HepG2 (cell line): ENCODE results near the gene MMRN1. TPM values are rescaled to one million over a fixed set of nuclear protein-coding genes. Genes with fewer than 3 reads are reported as not detected.

Experiments
- ATAC-seq: fragments of 200-7000 bp; cut with Tn5 transposase; 3 replicates; pipeline ENCODE4 v1.9.1; 2020; ENCODE audit warnings: mild to moderate bottlenecking, moderate library complexity
- BruUV-seq: library from RNA; stranded (reverse); fragments of 400-500 nt; replicated peaks from 2 replicates; lab custom pipeline; 2021; lab: Mats Ljungman, UMichigan
- CTCF ChIA-PET: fragments of 300-600 bp; formaldehyde crosslinking; extraction: SDS; loops from one replicate; lab custom pipeline; 2021; ENCODE audit warnings: low total read pairs, inconsistent platforms, low intra/inter-chr PET ratio; lab: Yijun Ruan, JAX
- POLR2A ChIA-PET: fragments of 350-600 bp; sonication (Branson Sonifier 250); formaldehyde crosslinking; loops from one replicate; lab custom pipeline; 2020; ENCODE audit warnings: antibody characterized with exemption, inconsistent platforms; lab: Yijun Ruan, JAX
- DNase-seq: peaks from one replicate; pipeline ENCODE4 v3.0.0-alpha.2; 2015; ENCODE audit warnings: low spot score
- FAIRE-seq: peaks from 3 replicates; lab custom pipeline; 2011; peaks lifted over from hg19 to GRCh38; lab: Jason Lieb, UNC
- H2AFZ ChIP-seq: one replicate; pipeline ENCODE4 v1.6.1; 2011; ENCODE audit warnings: low read length, inconsistent platforms
- H3K27ac ChIP-seq: fragments of 300-600 bp; 3 replicates; pipeline ENCODE4 v1.8.0; 2011; ENCODE audit warnings: mixed run types, mild to moderate bottlenecking, mixed read lengths, low read length, inconsistent platforms; ENCODE audit not compliant: insufficient read depth; ENCODE audit errors: extremely low read length
- H3K27me3 ChIP-seq, 2 experiments: fragments of 200-600 bp in 1 of 2; 2 replicates in 1 of 2; 3 replicates in 1 of 2; pipeline versions ENCODE4 v1.6.0 to v1.8.0; 2011; ENCODE audit warnings: low read length in 2 of 2, mild to moderate bottlenecking in 2 of 2, moderate library complexity in 2 of 2, inconsistent platforms in 1 of 2; ENCODE audit not compliant: insufficient read depth in 2 of 2, control insufficient read depth in 1 of 2
- H3K36me3 ChIP-seq, 2 experiments: fragments of 200-600 bp in 1 of 2; replicated peaks in 1 of 2; 2 replicates in 1 of 2; 3 replicates in 1 of 2; pipeline versions ENCODE4 v1.5.1 to v1.8.0; 2011; ENCODE audit warnings: low read length in 2 of 2, inconsistent platforms in 1 of 2; ENCODE audit not compliant: insufficient read depth in 2 of 2, control insufficient read depth in 1 of 2
- H3K4me1 ChIP-seq: 2 replicates; pipeline ENCODE4 v1.5.1; 2012; ENCODE audit warnings: low read length, inconsistent platforms; ENCODE audit not compliant: insufficient read depth
- H3K4me2 ChIP-seq: 2 replicates; pipeline ENCODE4 v1.6.0; 2011; ENCODE audit warnings: low read depth, low read length, inconsistent platforms
- H3K4me3 ChIP-seq, 3 experiments: fragments of 200-600 bp in 1 of 3; sonication (generic), shearing (Covaris generic) in 1 of 3; replicated peaks in 1 of 3; 2 replicates each; pipeline ENCODE4 v1.5.1; 2011 to 2016; ENCODE audit warnings: low read length in 3 of 3, inconsistent platforms in 2 of 3, low read depth in 2 of 3, mild to moderate bottlenecking in 2 of 3, control low read depth in 1 of 3, mixed read lengths in 1 of 3; ENCODE audit not compliant: insufficient read depth in 1 of 3
- H3K79me2 ChIP-seq: one replicate; pipeline ENCODE4 v1.6.1; 2011; ENCODE audit warnings: low read length, inconsistent platforms; ENCODE audit not compliant: insufficient read depth
- H3K9ac ChIP-seq: 2 replicates; pipeline ENCODE4 v1.6.0; 2011; ENCODE audit warnings: mild to moderate bottlenecking, low read depth, low read length, inconsistent platforms; ENCODE audit not compliant: insufficient read depth
- H3K9me3 ChIP-seq: 2 replicates; pipeline ENCODE4 v1.5.1; 2012; ENCODE audit warnings: mild to moderate bottlenecking, low read length
- H4K20me1 ChIP-seq: 2 replicates; pipeline ENCODE4 v1.6.0; 2011; ENCODE audit warnings: inconsistent platforms, mild to moderate bottlenecking, low read length, moderate library complexity; ENCODE audit not compliant: insufficient read depth
- CEBPB ChIP-seq: IDR thresholded peaks from 2 replicates; pipeline ENCODE4 v1.6.1; 2011; ENCODE audit warnings: low read depth, low read length, improper control_type of control experiment, borderline replicate concordance
- EED ChIP-seq: sonication (generic); formaldehyde crosslinking; IDR thresholded peaks from 2 replicates; pipeline ENCODE4 v1.5.0; 2020; ENCODE audit warnings: mild to moderate bottlenecking, missing genetic modification reagents
- FOXO1 ChIP-seq: sonication (generic); formaldehyde crosslinking; IDR thresholded peaks from 2 replicates; pipeline ENCODE4 v1.4.0; 2020; ENCODE audit warnings: missing genetic modification reagents
- HDAC6 ChIP-seq: fragments of 200-600 bp; sonication (generic); IDR thresholded peaks from 2 replicates; pipeline ENCODE4 v1.7.0; 2017; ENCODE audit warnings: mild to moderate bottlenecking, antibody characterized with exemption, low read length, low read depth
- MTA1 ChIP-seq: sonication (generic); formaldehyde crosslinking; IDR thresholded peaks from 2 replicates; pipeline ENCODE4 v1.4.0; 2020; ENCODE audit warnings: missing genetic modification reagents, mild to moderate bottlenecking, borderline replicate concordance
- NR2C2 ChIP-seq: sonication (generic); formaldehyde crosslinking; IDR thresholded peaks from 2 replicates; pipeline ENCODE4 v1.4.0; 2020; ENCODE audit warnings: missing genetic modification reagents, mild to moderate bottlenecking, moderate library complexity, borderline replicate concordance
- PITX1 ChIP-seq: sonication (generic); formaldehyde crosslinking; IDR thresholded peaks from 2 replicates; pipeline ENCODE4 v1.5.1; 2020; ENCODE audit warnings: mild to moderate bottlenecking, missing genetic modification reagents
- SMYD3 ChIP-seq: sonication (generic); formaldehyde crosslinking; IDR thresholded peaks from 2 replicates; pipeline ENCODE4 v1.8.1; 2023; ENCODE audit warnings: mild to moderate bottlenecking, missing genetic modification reagents
- TFDP2 ChIP-seq: sonication (generic); formaldehyde crosslinking; IDR thresholded peaks from 2 replicates; pipeline ENCODE4 v1.4.0; 2020; ENCODE audit warnings: missing genetic modification reagents
- ZNF326 ChIP-seq: sonication (generic); formaldehyde crosslinking; IDR thresholded peaks from 2 replicates; pipeline ENCODE4 v1.4.0; 2020; ENCODE audit warnings: missing genetic modification reagents, borderline replicate concordance
- ZNF335 ChIP-seq: sonication (generic); formaldehyde crosslinking; IDR thresholded peaks from 2 replicates; pipeline ENCODE4 v1.4.0; 2020; ENCODE audit warnings: missing genetic modification reagents
- ZNF607 ChIP-seq: sonication (generic); formaldehyde crosslinking; IDR thresholded peaks from 2 replicates; pipeline ENCODE4 v1.5.1; 2020; ENCODE audit warnings: missing genetic modification reagents, mild to moderate bottlenecking, borderline replicate concordance
- WGBS: methylation state at CpG from one replicate; pipeline ENCODE4 v1.1.6; 2017; ENCODE audit warnings: low lambda C conversion rate; 5-methylcytosine and 5-hydroxymethylcytosine counted together
- in situ Hi-C: cut with HindIII; loops from 2 replicates; pipeline ENCODE4 v1.10.0; 2017; ENCODE audit warnings: low pct_unique_long_range_greater_than_20kb; ENCODE audit not compliant: extremely low pct_ligation_motif_present
- intact Hi-C: fragments of 100-400 bp; cut with micrococcal nuclease; formaldehyde crosslinking; loops from one replicate; pipeline ENCODE4 v1.10.0; 2022; ENCODE audit not compliant: unreplicated experiment
- polyA plus RNA-seq, 8 experiments: library from polyadenylated mRNA; depleted of rRNA in 3 of 8; stranded (reverse) in 7 of 8; unstranded in 1 of 8; fragments of >200 nt; fragmentation: Illumina TruSeq in 4 of 8; extraction: Trizol in 4 of 8; gene quantifications; 2 replicates each; pipeline versions ENCODE4 v1.2.1 to v1.2.3, GENCODE V29; 2011 to 2016; ENCODE audit warnings: low read depth in 4 of 8, missing spikeins in 1 of 8, mixed read lengths in 1 of 8; ENCODE audit not compliant: insufficient read depth in 1 of 8
- total RNA-seq, 5 experiments: library from RNA; depleted of rRNA; stranded (reverse); fragments of >200 nt; fragmentation: Illumina TruSeq; extraction: Trizol; gene quantifications; 2 replicates each; pipeline ENCODE4 v1.2.3, GENCODE V29; 2016; ENCODE audit warnings: low read depth in 1 of 5
- TF ChIP-seq, protein P1 (sequence below): sonication (generic); formaldehyde crosslinking; IDR thresholded peaks from 2 replicates; pipeline ENCODE4 v1.4.0; 2020; ENCODE audit warnings: mild to moderate bottlenecking, missing genetic modification reagents

MMRN1 gene
- total and polyA plus RNA-seq, 2 of the 13 experiments (the other 11 are each of a cell fraction or from before 2014, with no cell fraction given), result not detected

DNA sequence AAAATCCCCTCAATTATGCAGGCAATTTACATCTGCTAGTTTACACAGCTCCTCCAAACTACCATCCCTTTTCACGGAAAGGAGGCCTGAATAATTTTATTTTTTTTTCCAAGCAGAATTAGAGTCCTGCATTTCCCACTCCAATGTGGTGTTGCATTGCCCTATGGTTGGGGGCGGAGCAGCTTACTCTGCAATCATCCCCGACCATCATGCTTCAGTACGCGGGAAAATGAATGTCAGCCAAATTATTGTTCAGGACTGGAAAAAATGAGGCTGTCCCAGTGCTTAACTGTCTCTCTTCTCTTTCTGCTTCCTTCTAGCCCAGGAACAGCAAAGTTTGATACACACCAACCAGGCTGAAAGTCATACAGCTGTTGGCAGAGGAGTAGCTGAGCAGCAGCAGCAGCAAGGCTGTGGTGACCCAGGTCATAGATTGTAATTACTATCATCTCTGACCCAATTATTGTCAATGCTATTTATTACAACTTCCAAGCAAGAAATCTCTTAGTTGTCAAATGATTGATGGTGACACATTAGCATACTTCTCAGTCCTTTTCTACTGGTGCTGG lies 28.3 kb downstream of the MMRN1 start:
- FAIRE-seq (no peak), DNase-seq (no peak), ATAC-seq (no peak)
- Histone ChIP-seq H3K27ac (no peak overlapping the region), H2AFZ (no peak overlapping the region), H3K4me3 (no peak overlapping the region), H3K4me1 (no peaks in the 10 kb centered on the region), H3K79me2 (no peaks in the 10 kb centered on the region), H3K27me3 (no peaks in the 10 kb centered on the region), H4K20me1 (no peaks in the 10 kb centered on the region), H3K36me3 (no peaks in the 10 kb centered on the region), H3K4me2 (no peak overlapping the region), H3K9ac (no peak overlapping the region), H3K9me3 (no peaks in the 10 kb centered on the region)
- intact Hi-C loops (no loop called here), in situ Hi-C loops (loop anchor here (25.0 kb wide), 1 partner anchor 686 kb away; no protein-coding TSS in a partner anchor)
- 9% methylated on average over 5 of the region's 5 CpGs for whole genome bisulfite sequencing
- CTCF ChIA-PET, result no interaction called here
- TF ChIP-seq TFDP2 (CRISPR knock-in tag), result no peak
- TF ChIP-seq, protein P1, sequence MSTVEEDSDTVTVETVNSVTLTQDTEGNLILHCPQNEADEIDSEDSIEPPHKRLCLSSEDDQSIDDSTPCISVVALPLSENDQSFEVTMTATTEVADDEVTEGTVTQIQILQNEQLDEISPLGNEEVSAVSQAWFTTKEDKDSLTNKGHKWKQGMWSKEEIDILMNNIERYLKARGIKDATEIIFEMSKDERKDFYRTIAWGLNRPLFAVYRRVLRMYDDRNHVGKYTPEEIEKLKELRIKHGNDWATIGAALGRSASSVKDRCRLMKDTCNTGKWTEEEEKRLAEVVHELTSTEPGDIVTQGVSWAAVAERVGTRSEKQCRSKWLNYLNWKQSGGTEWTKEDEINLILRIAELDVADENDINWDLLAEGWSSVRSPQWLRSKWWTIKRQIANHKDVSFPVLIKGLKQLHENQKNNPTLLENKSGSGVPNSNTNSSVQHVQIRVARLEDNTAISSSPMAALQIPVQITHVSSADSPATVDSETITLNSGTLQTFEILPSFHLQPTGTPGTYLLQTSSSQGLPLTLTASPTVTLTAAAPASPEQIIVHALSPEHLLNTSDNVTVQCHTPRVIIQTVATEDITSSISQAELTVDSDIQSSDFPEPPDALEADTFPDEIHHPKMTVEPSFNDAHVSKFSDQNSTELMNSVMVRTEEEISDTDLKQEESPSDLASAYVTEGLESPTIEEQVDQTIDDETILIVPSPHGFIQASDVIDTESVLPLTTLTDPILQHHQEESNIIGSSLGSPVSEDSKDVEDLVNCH (CRISPR knock-in tag), result no peak
- no peak for TF ChIP-seq CEBPB
- no peak for TF ChIP-seq FOXO1
- TF ChIP-seq HDAC6, result no peak
- no peak for TF ChIP-seq SMYD3 (CRISPR knock-in tag)
- TF ChIP-seq ZNF607 (CRISPR knock-in tag), result no peak
- TF ChIP-seq PITX1 (CRISPR knock-in tag), result no peak
- no peak for TF ChIP-seq MTA1 (CRISPR knock-in tag)
- no peak for TF ChIP-seq NR2C2
- no peak for TF ChIP-seq ZNF335 (CRISPR knock-in tag)
- no peak for TF ChIP-seq EED (CRISPR knock-in tag)
- no peak for TF ChIP-seq ZNF326 (CRISPR knock-in tag)
- POLR2A ChIA-PET, result no interaction called here
- no TSS peak for BruUV-seq
